Adipocyte (in vitro differentiated cells): ENCODE data around the gene YPEL4.
"Not testable (repeated sequence)": the region's sequence is repeated elsewhere in the genome, so short reads cannot be mapped to it uniquely, and the experiment has no call there.

Experiments
- DNase-seq: peaks from one replicate; pipeline ENCODE4 v3.0.0-alpha.2; 2015; ENCODE audit warnings: low read depth
- H3K27me3 ChIP-seq: replicated peaks from 2 replicates; pipeline ENCODE4 v1.7.0; 2013; ENCODE audit warnings: mild to moderate bottlenecking, low read length, moderate library complexity; ENCODE audit not compliant: control insufficient read depth, insufficient read depth
- H3K36me3 ChIP-seq: 2 replicates; pipeline ENCODE4 v1.7.0; 2013; ENCODE audit warnings: low read length, mild to moderate bottlenecking, moderate library complexity; ENCODE audit not compliant: control insufficient read depth, insufficient read depth, severe bottlenecking
- H3K4me1 ChIP-seq: 2 replicates; pipeline ENCODE4 v1.7.0; 2013; ENCODE audit warnings: mild to moderate bottlenecking, low read length, moderate library complexity; ENCODE audit not compliant: control insufficient read depth, insufficient read depth
- H3K4me3 ChIP-seq: 2 replicates; pipeline ENCODE4 v1.7.0; 2013; ENCODE audit warnings: mild to moderate bottlenecking, low read length, moderate library complexity
- H3K9ac ChIP-seq: 2 replicates; pipeline ENCODE4 v1.7.0; 2013; ENCODE audit warnings: mild to moderate bottlenecking, low read length, moderate library complexity
- H3K9me3 ChIP-seq: 2 replicates; pipeline ENCODE4 v1.7.0; 2013; ENCODE audit warnings: mild to moderate bottlenecking, low read length, moderate library complexity; ENCODE audit not compliant: control insufficient read depth

The YPEL4 gene

DNA sequence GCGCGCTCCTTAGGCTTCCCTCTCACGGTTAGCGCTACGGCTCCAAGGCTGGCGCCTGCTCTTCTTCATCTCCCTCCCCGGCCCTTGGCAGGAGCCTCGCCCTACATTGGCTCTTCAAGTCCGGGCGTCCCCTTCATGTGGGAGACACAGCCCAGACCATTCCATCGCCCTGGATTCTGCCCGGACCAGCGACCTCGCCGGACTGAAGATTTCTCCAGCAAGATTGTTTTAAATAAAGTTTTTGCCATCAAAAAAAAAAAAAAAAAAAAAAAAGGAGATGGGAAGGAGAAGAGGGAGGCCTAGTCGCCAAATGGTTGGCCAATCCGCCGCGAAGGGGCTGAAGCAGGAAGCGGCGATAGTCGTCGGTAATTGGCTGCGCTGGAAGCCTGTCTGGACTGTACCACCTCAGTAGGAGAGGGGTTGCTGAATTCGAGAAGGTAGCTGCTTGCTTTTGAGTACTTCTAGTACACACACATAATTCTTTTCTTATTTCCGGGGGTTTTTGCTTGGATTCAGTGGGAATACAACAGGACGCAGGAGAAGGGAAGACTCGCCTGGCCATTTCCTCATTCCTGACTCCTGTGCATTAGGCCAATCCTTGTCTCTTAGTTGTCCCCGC is 17.5 kb upstream of the YPEL4 start:
- H3K9ac ChIP-seq, result peak overlapping the region; percentile 95
- no peaks in the 10 kb centered on the region for H3K9me3 ChIP-seq
- peak overlapping the region; percentile 97 for H3K4me3 ChIP-seq
- H3K27me3 ChIP-seq, result no peaks in the 10 kb centered on the region
- peaks cover 9% of the 10 kb centered on the region for H3K36me3 ChIP-seq
- peaks cover 19% of the 10 kb centered on the region for H3K4me1 ChIP-seq
- peak; percentile 99 for DNase-seq

DNA sequence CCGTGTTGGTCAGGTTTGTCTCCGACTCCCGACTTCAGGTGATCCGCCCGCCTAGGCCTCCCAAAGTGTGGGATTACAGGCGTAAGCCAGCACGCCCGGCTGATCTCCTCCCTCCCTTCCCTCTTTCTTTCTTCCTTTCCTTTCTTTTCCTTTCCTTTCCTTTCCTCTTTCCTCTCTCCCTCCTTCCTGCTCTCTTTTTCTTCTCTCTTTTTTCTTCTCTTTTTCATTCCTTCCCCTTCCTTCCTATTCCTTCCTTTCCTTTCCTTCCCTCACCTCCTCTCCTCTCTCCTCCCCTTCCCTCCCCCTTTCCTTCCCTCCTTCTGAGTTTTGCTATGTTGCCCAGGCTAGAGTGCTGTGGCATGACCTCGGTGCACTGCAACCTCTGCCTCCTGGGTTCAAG is 14.3 kb upstream of the YPEL4 start:
- no peaks in the 10 kb centered on the region for H3K27me3 ChIP-seq
- peaks cover 35% of the 10 kb centered on the region for H3K36me3 ChIP-seq
- no peaks in the 10 kb centered on the region for H3K9me3 ChIP-seq
- no peak overlapping the region for H3K4me3 ChIP-seq
- no peak for DNase-seq
- peaks cover 10% of the 10 kb centered on the region for H3K4me1 ChIP-seq
- no peak overlapping the region for H3K9ac ChIP-seq

GRCh38 chr11:57662893-57663292 is 13.2 kb upstream of the YPEL4 start:
- Histone ChIP-seq H3K27me3 (no peaks in the 10 kb centered on the region), H3K36me3 (peaks cover 35% of the 10 kb centered on the region), H3K4me3 (no peak overlapping the region), H3K9me3 (no peaks in the 10 kb centered on the region), H3K9ac (no peak overlapping the region), H3K4me1 (peaks cover 9% of the 10 kb centered on the region)
- DNase-seq, result no peak

- no peak overlapping the region for H3K9ac ChIP-seq
- peaks cover 6% of the 10 kb centered on the region for H3K4me1 ChIP-seq
- no peak for DNase-seq
- H3K9me3 ChIP-seq, result no peaks in the 10 kb centered on the region
- H3K27me3 ChIP-seq, result no peaks in the 10 kb centered on the region
- no peak overlapping the region for H3K4me3 ChIP-seq
- peaks cover 35% of the 10 kb centered on the region for H3K36me3 ChIP-seq
Observed at GRCh38 chr11:57659669-57660068, 10.0 kb upstream of the YPEL4 start.

- DNase-seq, result peak; percentile 23
- Histone ChIP-seq H3K9me3 (no peaks in the 10 kb centered on the region), H3K4me1 (peaks cover 8% of the 10 kb centered on the region), H3K36me3 (peaks cover 35% of the 10 kb centered on the region), H3K9ac (peak overlapping the region; percentile 92), H3K4me3 (peak overlapping the region; percentile 96), H3K27me3 (no peaks in the 10 kb centered on the region)
Observed at GRCh38 chr11:57658023-57658361, 8.3 kb upstream of the YPEL4 start.

DNA sequence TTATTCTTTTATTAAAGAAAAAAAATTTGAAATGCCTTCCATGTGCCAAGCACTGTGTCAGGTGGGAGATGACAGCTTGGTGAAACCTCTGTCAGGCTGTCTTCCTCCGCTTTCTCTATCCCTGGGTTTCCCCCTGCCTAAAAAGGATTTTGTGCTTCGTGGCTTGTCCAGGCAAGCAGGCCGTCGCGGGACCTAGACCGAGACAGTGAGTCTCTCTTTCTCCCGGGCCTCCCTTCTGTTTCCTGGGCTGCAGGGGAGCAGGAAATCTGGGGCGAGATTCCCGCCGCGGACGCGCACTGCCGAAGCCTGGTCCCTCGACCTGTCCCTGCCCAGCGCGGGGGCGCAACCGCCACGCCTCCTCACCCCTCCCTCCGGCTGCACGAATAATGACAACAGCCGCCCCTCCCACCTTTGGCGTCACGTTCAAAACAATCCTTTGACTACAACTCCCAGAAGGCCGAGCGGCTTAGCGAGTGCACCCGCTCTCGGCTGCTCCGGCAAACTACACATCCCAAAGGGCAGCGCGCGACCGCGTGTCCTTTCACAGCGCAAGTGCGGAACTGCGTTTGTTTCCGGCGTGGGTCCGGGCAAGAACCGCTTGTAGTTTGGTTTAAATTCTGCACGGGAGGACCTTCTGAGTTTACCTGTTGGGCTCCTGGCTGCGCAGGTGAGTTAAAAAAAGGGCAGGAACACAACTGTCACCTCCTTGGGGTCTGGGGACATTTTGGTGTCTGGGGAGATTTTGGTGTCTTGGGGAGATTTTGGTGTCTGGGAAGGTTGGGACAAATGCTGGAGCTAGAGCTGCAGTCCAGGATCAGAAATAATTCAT is 7.7 kb upstream of the YPEL4 start, which contains the start of gene CLP1:
Gene CLP1 (plus strand): TSS at position 569 of the 829 bp plus-strand sequence. CDS start 1,715 bp downstream, outside the sequence.
- Histone ChIP-seq H3K4me3 (peak within 1 kb of the TSS; percentile 96), H3K36me3 (peaks cover 30% of the 10 kb centered on the region), H3K4me1 (peaks cover 12% of the 10 kb centered on the region), H3K9me3 (no peaks in the 10 kb centered on the region), H3K27me3 (no peaks in the 10 kb centered on the region), H3K9ac (peak within 1 kb of the TSS; percentile 92)
- DNase-seq, result peak; percentile 100

- Histone ChIP-seq H3K4me1 (peaks cover 12% of the 10 kb centered on the region), H3K4me3 (peak overlapping the region; percentile 96), H3K9ac (peak overlapping the region; percentile 92), H3K27me3 (no peaks in the 10 kb centered on the region), H3K9me3 (no peaks in the 10 kb centered on the region), H3K36me3 (peaks cover 25% of the 10 kb centered on the region)
- DNase-seq, result no peak
Observed at GRCh38 chr11:57656885-57657193, 7.1 kb upstream of the YPEL4 start.

DNA sequence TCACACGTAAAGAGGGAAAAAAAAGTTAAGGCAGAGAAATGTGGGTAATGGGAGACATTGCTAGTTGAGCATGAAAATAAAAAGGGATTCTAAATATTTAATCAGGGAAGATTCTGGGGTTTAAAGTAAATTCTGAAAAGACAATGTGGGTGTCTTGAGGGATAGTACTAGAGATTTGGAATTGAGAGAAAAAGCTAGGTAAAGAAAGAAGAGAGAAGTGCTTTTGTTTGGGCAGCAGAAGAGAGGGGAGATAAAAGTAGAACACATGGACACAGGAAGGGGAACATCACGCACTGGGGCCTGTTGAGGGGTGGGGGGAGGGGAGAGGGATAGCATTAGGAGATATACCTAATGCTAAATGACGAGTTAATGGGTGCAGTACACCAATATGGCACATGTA is 3.5 kb upstream of the YPEL4 start:
- no peaks in the 10 kb centered on the region for H3K36me3 ChIP-seq
- no peaks in the 10 kb centered on the region for H3K27me3 ChIP-seq
- H3K9me3 ChIP-seq, result no peaks in the 10 kb centered on the region
- H3K4me1 ChIP-seq, result peaks cover 26% of the 10 kb centered on the region
- H3K4me3 ChIP-seq, result peak overlapping the region; percentile 57
- DNase-seq, result no peak
- peak overlapping the region; percentile 70 for H3K9ac ChIP-seq

DNA sequence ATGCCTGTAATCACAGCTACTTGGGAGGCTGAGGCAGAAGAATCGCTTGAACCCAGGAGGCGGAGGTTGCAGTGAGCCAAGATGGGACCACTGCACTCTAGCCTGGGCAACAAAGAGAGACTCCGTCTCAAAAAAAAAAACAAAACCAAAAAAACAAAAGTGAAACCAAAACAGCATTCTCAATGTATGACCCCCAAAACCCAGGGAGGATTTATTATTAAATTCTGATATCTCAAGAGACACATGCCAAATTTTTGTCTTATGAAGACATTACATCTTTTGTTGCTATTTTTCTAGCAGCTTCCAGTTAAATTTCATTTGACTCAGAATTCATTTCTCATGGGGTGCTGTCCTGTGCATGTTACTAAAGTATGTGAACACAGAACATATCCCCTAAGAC is 3.0 kb upstream of the YPEL4 start:
- H3K27me3 ChIP-seq, result no peaks in the 10 kb centered on the region
- no peaks in the 10 kb centered on the region for H3K9me3 ChIP-seq
- H3K4me1 ChIP-seq, result peaks cover 31% of the 10 kb centered on the region
- H3K36me3 ChIP-seq, result no peaks in the 10 kb centered on the region
- peak overlapping the region; percentile 70 for H3K9ac ChIP-seq
- peak overlapping the region; percentile 57 for H3K4me3 ChIP-seq
- peak; percentile 2 for DNase-seq

DNA sequence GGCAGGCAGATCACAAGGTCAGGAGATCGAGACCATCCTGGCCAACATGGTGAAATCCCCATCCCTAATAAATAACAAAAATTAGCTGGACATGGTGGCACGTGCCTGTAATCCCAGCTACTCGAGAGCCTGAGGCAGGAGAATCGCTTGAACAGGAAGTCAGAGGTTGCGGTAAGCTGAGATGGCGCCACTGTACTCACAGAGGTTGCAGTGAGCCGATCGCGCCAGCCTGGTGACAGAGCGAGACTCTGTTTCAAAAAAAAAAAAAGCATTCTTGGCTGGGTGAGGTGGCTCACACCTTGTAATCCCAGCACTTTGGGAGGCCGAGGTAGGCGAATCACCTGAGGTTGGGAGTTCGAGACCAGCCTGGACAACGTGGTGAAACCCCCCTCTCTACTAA is 2.5 kb upstream of the YPEL4 start:
- not testable (repeated sequence) for H3K9me3 ChIP-seq, H3K27me3 ChIP-seq, H3K36me3 ChIP-seq, DNase-seq, H3K4me3 ChIP-seq
- peak overlapping the region; percentile 70 for H3K9ac ChIP-seq
- H3K4me1 ChIP-seq, result peaks cover 35% of the 10 kb centered on the region

- H3K27me3 ChIP-seq, result no peaks in the 10 kb centered on the region
- H3K4me1 ChIP-seq, result peaks cover 33% of the 10 kb centered on the region
- no peak overlapping the region for H3K4me3 ChIP-seq
- no peaks in the 10 kb centered on the region for H3K36me3 ChIP-seq
- no peaks in the 10 kb centered on the region for H3K9me3 ChIP-seq
- H3K9ac ChIP-seq, result no peak overlapping the region
- DNase-seq, result no peak
Observed at GRCh38 chr11:57651408-57651807, 1.7 kb upstream of the YPEL4 start.
